Neuronal stem cell (in vitro differentiated cells): ENCODE data around the gene FAM180A.

ENCODE experiments used
- DNase-seq: peaks from one replicate; pipeline ENCODE4 v3.0.0-alpha.2; 2013; ENCODE audit warnings: low spot score
- H2AFZ ChIP-seq: one replicate; pipeline ENCODE4 v1.6.1; 2013; ENCODE audit warnings: mild to moderate bottlenecking, low read length, inconsistent platforms
- H2AK5ac ChIP-seq: 2 replicates; pipeline ENCODE4 v1.6.1; 2013; ENCODE audit warnings: low read depth, mild to moderate bottlenecking, inconsistent platforms, low read length, moderate library complexity, mixed read lengths
- H2BK120ac ChIP-seq: 2 replicates; pipeline ENCODE4 v1.6.1; 2013; ENCODE audit warnings: low read depth, mild to moderate bottlenecking, inconsistent platforms, low read length, moderate library complexity, mixed read lengths
- H2BK12ac ChIP-seq: one replicate; pipeline ENCODE4 v1.6.1; 2013; ENCODE audit warnings: low read length, inconsistent platforms
- H2BK15ac ChIP-seq: 2 replicates; pipeline ENCODE4 v1.6.1; 2013; ENCODE audit warnings: mild to moderate bottlenecking, low read length, inconsistent platforms, mixed read lengths
- H2BK5ac ChIP-seq: one replicate; pipeline ENCODE4 v1.6.1; 2013; ENCODE audit warnings: inconsistent platforms, mild to moderate bottlenecking, low read length, moderate library complexity
- H3K14ac ChIP-seq: one replicate; pipeline ENCODE4 v1.6.1; 2013; ENCODE audit warnings: low read length, inconsistent platforms
- H3K18ac ChIP-seq: 2 replicates; pipeline ENCODE4 v1.6.1; 2013; ENCODE audit warnings: low read length, inconsistent platforms
- H3K23ac ChIP-seq: 2 replicates; pipeline ENCODE4 v1.6.1; 2013; ENCODE audit warnings: low read depth, mild to moderate bottlenecking, mixed read lengths, low read length, inconsistent platforms; ENCODE audit not compliant: poor library complexity
- H3K27ac ChIP-seq: replicated peaks from 3 replicates; pipeline ENCODE4 v1.5.1; 2013; ENCODE audit warnings: low read length, inconsistent platforms
- H3K27me3 ChIP-seq, 3 experiments: 2 replicates each; pipeline ENCODE4 v1.6.1; 2013; ENCODE audit warnings: low read length in 3 of 3, mild to moderate bottlenecking in 2 of 3, inconsistent platforms in 1 of 3, low read depth in 1 of 3, mixed read lengths in 1 of 3, moderate library complexity in 1 of 3; ENCODE audit not compliant: control insufficient read depth in 3 of 3, insufficient read depth in 3 of 3
- H3K36me3 ChIP-seq, 2 donors: replicated peaks in 1 of 2; 2 replicates each; pipeline ENCODE4 v1.6.1; 2013; ENCODE audit warnings: low read length in 2 of 2; ENCODE audit not compliant: control insufficient read depth in 2 of 2, insufficient read depth in 2 of 2
- H3K4ac ChIP-seq: 2 replicates; pipeline ENCODE4 v1.6.1; 2013; ENCODE audit warnings: inconsistent platforms, mild to moderate bottlenecking, low read length, moderate library complexity
- H3K4me1 ChIP-seq, 2 donors: 1 replicate in 1 of 2; 2 replicates in 1 of 2; pipeline ENCODE4 v1.6.1; 2013; ENCODE audit warnings: low read length in 2 of 2, low read depth in 1 of 2; ENCODE audit not compliant: control insufficient read depth in 2 of 2, insufficient read depth in 1 of 2
- H3K4me2 ChIP-seq: one replicate; pipeline ENCODE4 v1.6.1; 2013; ENCODE audit warnings: mild to moderate bottlenecking, low read length, inconsistent platforms; ENCODE audit not compliant: insufficient read depth, poor library complexity, severe bottlenecking
- H3K4me3 ChIP-seq, 2 donors: 2 replicates each; pipeline ENCODE4 v1.5.1; 2013; ENCODE audit warnings: low read length in 2 of 2, mild to moderate bottlenecking in 2 of 2, inconsistent platforms in 1 of 2, moderate library complexity in 1 of 2
- H3K79me1 ChIP-seq: one replicate; pipeline ENCODE4 v1.6.1; 2013; ENCODE audit warnings: low read depth, mild to moderate bottlenecking, inconsistent platforms, low read length, moderate library complexity
- H3K9ac ChIP-seq: one replicate; pipeline ENCODE4 v1.6.1; 2013; ENCODE audit warnings: mild to moderate bottlenecking, low read depth, low read length, inconsistent platforms; ENCODE audit not compliant: poor library complexity
- H3K9me3 ChIP-seq, 2 donors: replicated peaks in 1 of 2; 2 replicates each; pipeline versions ENCODE3 to v1.6.1; 2013; ENCODE audit warnings: low read length in 2 of 2, mild to moderate bottlenecking in 2 of 2, inconsistent platforms in 1 of 2, low read depth in 1 of 2, mixed read lengths in 1 of 2, moderate library complexity in 1 of 2; ENCODE audit not compliant: control insufficient read depth in 2 of 2, insufficient read depth in 1 of 2
- H4K8ac ChIP-seq: one replicate; pipeline ENCODE4 v1.6.1; 2013; ENCODE audit warnings: low read depth, mild to moderate bottlenecking, inconsistent platforms, low read length, moderate library complexity
- H4K91ac ChIP-seq: one replicate; pipeline ENCODE4 v1.6.1; 2013; ENCODE audit warnings: low read length, low read depth, mild to moderate bottlenecking, inconsistent platforms; ENCODE audit not compliant: poor library complexity
- WGBS, 2 donors: extraction: QIAGEN DNeasy Blood & Tissue Kit; methylation state at CpG; one replicate each; pipeline ENCODE4 v1.1.7; 2013; ENCODE audit warnings: missing lambda C conversion rate in 2 of 2, mixed read lengths in 1 of 2; ENCODE audit not compliant: insufficient read length in 2 of 2, insufficient replicate concordance in 1 of 2; ENCODE audit errors: extremely low coverage in 2 of 2; 5-methylcytosine and 5-hydroxymethylcytosine counted together

Gene FAM180A

DNA sequence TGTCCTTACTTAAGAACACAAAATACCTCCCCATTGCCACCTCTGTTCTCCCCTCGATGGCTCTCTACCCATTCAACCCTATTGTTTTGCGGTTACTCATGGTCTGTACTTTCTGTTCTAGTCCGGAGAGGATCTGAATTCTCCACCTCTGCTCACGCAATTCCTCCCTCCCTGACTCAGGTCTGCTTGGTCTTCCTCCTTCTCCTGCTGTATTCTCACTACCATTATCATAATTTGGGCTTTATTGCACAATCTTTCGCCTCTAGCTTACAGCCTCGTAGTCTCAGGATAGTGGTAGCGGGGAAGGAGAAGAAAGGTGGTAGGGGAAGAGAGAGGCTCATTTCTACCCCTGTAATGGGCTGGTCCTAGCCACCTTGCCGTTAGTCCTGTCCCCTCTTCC, 35.4 kb upstream of the FAM180A start:
- H3K27ac ChIP-seq, result no peak overlapping the region
- no peak overlapping the region for H3K14ac ChIP-seq
- H3K27me3 ChIP-seq, result no peaks in the 10 kb centered on the region
- no peak overlapping the region for H3K4me3 ChIP-seq
- no peak overlapping the region for H2AFZ ChIP-seq
- H4K91ac ChIP-seq, result no peak overlapping the region
- no peak overlapping the region for H2BK15ac ChIP-seq
- no peak for DNase-seq
- H3K36me3 ChIP-seq, result no peaks in the 10 kb centered on the region
- H3K9me3 ChIP-seq, result no peaks in the 10 kb centered on the region
- no peaks in the 10 kb centered on the region for H3K4me1 ChIP-seq
- H3K4ac ChIP-seq, result no peak overlapping the region
- no peak overlapping the region for H2BK5ac ChIP-seq
- H3K23ac ChIP-seq, result no peak overlapping the region
- no peak overlapping the region for H3K4me2 ChIP-seq
- H2BK12ac ChIP-seq, result no peak overlapping the region
- no peak overlapping the region for H2AK5ac ChIP-seq
- no peak overlapping the region for H4K8ac ChIP-seq
- WGBS, 2 donors, result no CpG with 5 or more reads among the region's 8 CpGs
- no peak overlapping the region for H3K9ac ChIP-seq
- H3K79me1 ChIP-seq, result no peaks in the 10 kb centered on the region
- H2BK120ac ChIP-seq, result no peak overlapping the region
- H3K18ac ChIP-seq, result no peak overlapping the region

DNA sequence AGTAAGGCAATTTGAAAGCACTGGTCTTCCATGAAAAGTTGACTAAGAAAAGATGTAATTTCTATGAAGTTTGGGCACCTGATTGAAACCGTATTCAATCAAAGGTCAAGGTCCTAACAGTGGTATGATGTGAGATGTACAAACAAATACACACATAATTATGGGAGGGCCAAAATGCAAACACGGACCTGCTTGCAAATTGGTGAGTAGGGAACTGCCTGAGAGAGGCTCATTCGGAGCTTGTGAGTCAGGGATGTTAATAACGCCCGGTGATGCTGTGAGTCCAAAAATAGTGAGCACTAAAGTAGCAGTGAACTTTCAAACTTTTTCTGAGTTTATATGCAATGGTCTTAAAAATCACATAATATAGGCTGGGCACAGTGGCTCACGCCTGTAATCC, 34.2 kb upstream of the FAM180A start:
- Histone ChIP-seq H3K9ac (no peak overlapping the region), H2AFZ (no peak overlapping the region), H3K27me3 (no peaks in the 10 kb centered on the region), H2BK12ac (no peak overlapping the region), H3K27ac (no peak overlapping the region), H3K14ac (no peak overlapping the region), H3K4me2 (no peak overlapping the region), H3K18ac (no peak overlapping the region), H3K79me1 (no peaks in the 10 kb centered on the region), H4K91ac (no peak overlapping the region), H3K9me3 (peaks cover 3 to 5% of the 10 kb centered on the region in 2 donors), H2BK120ac (no peak overlapping the region), H3K36me3 (no peaks in the 10 kb centered on the region), H2AK5ac (no peak overlapping the region), H3K4me1 (no peaks in the 10 kb centered on the region), H2BK15ac (no peak overlapping the region), H4K8ac (no peak overlapping the region), H2BK5ac (no peak overlapping the region), H3K4ac (no peak overlapping the region), H3K4me3 (no peak overlapping the region), H3K23ac (no peak overlapping the region)
- DNase-seq, result no peak
- no CpG with 5 or more reads among the region's 6 CpGs for WGBS, 2 donors

DNA sequence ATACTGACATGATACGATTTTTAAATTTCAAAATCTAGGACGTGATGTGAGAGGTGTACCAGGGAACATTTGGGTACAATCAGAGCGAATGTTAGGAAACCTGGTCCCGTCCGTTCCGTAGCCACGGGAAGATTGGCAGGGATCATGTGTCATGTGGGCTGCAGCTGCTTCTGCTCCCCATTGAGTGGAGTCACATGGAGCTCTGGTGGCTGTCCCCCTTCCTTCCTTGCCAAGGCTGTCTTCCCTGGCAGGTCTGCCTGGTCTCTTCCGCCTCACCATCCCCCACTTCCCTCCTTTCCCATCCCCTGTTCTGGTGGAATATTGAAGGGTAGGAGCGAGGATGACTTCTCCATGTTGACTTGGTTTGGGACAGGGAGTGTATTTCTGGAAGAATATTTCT, 33.8 kb upstream of the FAM180A start:
- no peak overlapping the region for H2BK5ac ChIP-seq
- no peak overlapping the region for H3K23ac ChIP-seq
- H3K27me3 ChIP-seq, result no peaks in the 10 kb centered on the region
- H3K4me3 ChIP-seq, result no peak overlapping the region
- peak overlapping the region; percentile 61 for H3K18ac ChIP-seq
- H2BK12ac ChIP-seq, result no peak overlapping the region
- no peak overlapping the region for H4K8ac ChIP-seq
- no peak overlapping the region for H2BK120ac ChIP-seq
- H2AK5ac ChIP-seq, result no peak overlapping the region
- H2AFZ ChIP-seq, result no peak overlapping the region
- H3K4ac ChIP-seq, result no peak overlapping the region
- no peak for DNase-seq
- no peak overlapping the region for H4K91ac ChIP-seq
- H3K79me1 ChIP-seq, result no peaks in the 10 kb centered on the region
- H3K9ac ChIP-seq, result no peak overlapping the region
- no peak overlapping the region for H3K4me2 ChIP-seq
- no peak overlapping the region for H3K14ac ChIP-seq
- H3K27ac ChIP-seq, result no peak overlapping the region
- no CpG with 5 or more reads among the region's 9 CpGs for WGBS, 2 donors
- H2BK15ac ChIP-seq, result no peak overlapping the region
- no peaks in the 10 kb centered on the region for H3K4me1 ChIP-seq
- peaks cover 3 to 5% of the 10 kb centered on the region in 2 donors for H3K9me3 ChIP-seq
- no peaks in the 10 kb centered on the region for H3K36me3 ChIP-seq

DNA sequence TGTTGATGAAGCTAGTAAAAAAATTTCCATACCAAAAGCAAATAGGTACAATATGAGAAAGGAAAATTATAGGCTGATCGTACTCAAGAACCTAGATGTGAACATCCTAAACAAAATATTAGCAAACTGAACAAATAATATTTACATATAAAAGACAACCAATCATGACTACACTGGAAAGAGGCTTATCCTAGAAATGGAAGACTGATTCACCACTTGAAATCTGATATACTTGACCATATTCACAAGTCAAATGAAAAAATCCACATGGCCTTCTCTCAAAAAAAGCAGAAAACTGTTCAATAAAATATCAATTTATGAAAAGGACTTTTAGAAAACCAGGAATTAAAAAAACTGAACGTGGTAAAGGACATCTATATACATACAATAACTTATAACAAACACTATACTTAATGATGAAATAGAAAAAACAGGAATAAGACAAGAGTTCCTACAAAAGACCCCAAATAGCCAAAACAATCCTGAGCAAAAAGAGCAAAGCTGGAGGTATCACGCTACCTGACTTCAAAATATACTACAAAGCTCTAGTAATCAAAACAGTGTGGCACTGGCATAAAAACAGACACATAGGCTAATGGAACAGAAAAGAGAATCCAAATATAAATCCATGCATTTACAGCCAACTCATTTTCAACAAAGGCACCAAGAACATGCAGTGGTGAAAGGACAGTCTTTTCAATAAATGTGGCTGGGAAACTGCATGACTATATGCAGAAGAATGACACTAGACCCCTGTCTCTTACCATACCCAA, 29.2 kb upstream of the FAM180A start:
- Histone ChIP-seq H2BK5ac (no peak overlapping the region), H3K9me3 (peaks cover 3 to 5% of the 10 kb centered on the region in 2 donors), H3K4ac (no peak overlapping the region), H4K91ac (no peak overlapping the region), H3K27ac (no peak overlapping the region), H3K18ac (no peak overlapping the region), H4K8ac (no peak overlapping the region), H2BK15ac (no peak overlapping the region), H2AK5ac (no peak overlapping the region), H2AFZ (no peak overlapping the region), H3K14ac (no peak overlapping the region), H3K27me3 (no peaks in the 10 kb centered on the region), H3K4me3 (no peak overlapping the region), H2BK12ac (no peak overlapping the region), H3K4me1 (peaks cover 2 to 6% of the 10 kb centered on the region in 2 donors), H3K36me3 (no peaks in the 10 kb centered on the region), H3K4me2 (no peak overlapping the region), H2BK120ac (no peak overlapping the region), H3K23ac (no peak overlapping the region), H3K79me1 (no peaks in the 10 kb centered on the region), H3K9ac (no peak overlapping the region)
- no CpG with 5 or more reads among the region's 3 CpGs for WGBS, 2 donors
- no peak for DNase-seq
